NCI-H82 (cell line): ENCODE measurements around the gene POLR2C.
A peak's percentile ranks its signal among the peaks of the same experiment; 100 is the strongest.
"Not testable (repeated sequence)": the region's sequence is repeated elsewhere in the genome, so short reads cannot be mapped to it uniquely, and the experiment has no call there.

Source experiments
- DNase-seq: peaks from one replicate; lab custom pipeline; 2025; lab: John Stamatoyannopoulos, UW

The POLR2C gene

GRCh38 chr16:57479205-57479975 is 16.9 kb downstream of the POLR2C start:
- peak; percentile 40 for DNase-seq

GRCh38 chr16:57479976-57480753 is 17.7 kb downstream of the POLR2C start:
- no peak for DNase-seq

GRCh38 chr16:57480754-57481230 is 18.3 kb downstream of the POLR2C start:
- no peak for DNase-seq

GRCh38 chr16:57481421-57481820 is 18.9 kb downstream of the POLR2C start:
- no peak for DNase-seq

GRCh38 chr16:57482845-57483545 is 20.5 kb downstream of the POLR2C start:
- no peak for DNase-seq

GRCh38 chr16:57483725-57484514 is 21.4 kb downstream of the POLR2C start:
- no peak for DNase-seq

GRCh38 chr16:57484515-57485005 is 22.1 kb downstream of the POLR2C start:
- DNase-seq: no peak

- DNase-seq: no peak
These were observed 22.8 kb downstream of the POLR2C start for GRCh38 chr16:57485091-57485915.

- DNase-seq: peak; percentile 79
These were observed 23.7 kb downstream of the POLR2C start, which contains the start of gene DOK4 for GRCh38 chr16:57485916-57486857. DOK4 (minus strand) TSS chr16:57486493; CDS start chr16:57479507, 6,986 bp downstream.

- no peak for DNase-seq
These were observed 24.7 kb downstream of the POLR2C start for GRCh38 chr16:57486858-57487834.

GRCh38 chr16:57489229-57489628 is 26.8 kb downstream of the POLR2C start:
- DNase-seq: no peak

- no peak for DNase-seq
These were observed 31.3 kb downstream of the POLR2C start for GRCh38 chr16:57493767-57494166.

- DNase-seq: no peak
These were observed 34.6 kb downstream of the POLR2C start for GRCh38 chr16:57497121-57497520.

GRCh38 chr16:57498031-57498430 is 35.6 kb downstream of the POLR2C start:
- no peak for DNase-seq

GRCh38 chr16:57499941-57500340 is 37.5 kb downstream of the POLR2C start:
- DNase-seq: not testable (repeated sequence)

- DNase-seq: no peak
These were observed 38.2 kb downstream of the POLR2C start for GRCh38 chr16:57500578-57501111.

GRCh38 chr16:57501492-57501891 is 39.0 kb downstream of the POLR2C start:
- no peak for DNase-seq
